ENCODE measurements around the gene BLZF1. TPM values are rescaled to one million over a fixed set of nuclear protein-coding genes. Genes with fewer than 3 reads are reported as not detected.
A peak's percentile ranks its signal among the peaks of the same experiment; 100 is the strongest.

Gene BLZF1
- total RNA-seq (10 to 100 TPM; 13.5 to 17.4 TPM), polyA plus RNA-seq (14.0 TPM)

DNA sequence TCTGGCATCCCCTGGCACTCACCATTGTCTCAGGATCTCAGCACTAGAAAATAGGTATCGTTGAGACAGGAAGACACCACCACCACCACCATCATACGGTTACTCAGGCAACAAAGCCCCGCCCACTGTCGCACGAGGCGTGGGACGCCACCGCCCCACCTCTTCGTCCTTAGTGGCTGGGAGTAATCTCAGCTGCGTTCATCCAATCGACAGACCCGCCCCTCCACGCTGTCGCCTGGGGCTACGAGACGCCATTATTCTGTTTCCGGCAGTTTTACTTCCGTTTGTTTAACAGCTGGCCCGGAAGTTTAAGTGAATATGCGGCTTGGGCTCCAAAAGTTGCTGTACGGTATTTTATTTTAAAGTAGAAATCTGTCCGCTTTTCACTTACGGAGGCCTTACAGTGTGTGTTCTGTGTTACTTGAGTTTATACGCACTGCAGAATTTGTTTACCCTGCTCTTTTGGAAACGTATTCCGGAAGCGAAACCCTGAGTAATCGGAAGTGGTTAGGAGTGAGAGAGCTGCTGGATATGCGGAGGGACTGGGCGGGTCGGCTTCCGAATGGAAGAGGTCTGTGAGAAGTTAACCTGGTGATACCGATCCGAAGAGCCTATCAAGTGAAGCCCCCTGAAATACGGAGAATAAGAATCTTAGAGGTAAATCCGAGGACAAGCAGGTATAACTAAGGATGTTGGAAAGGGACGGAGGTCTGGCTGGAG is at the start of gene BLZF1, which contains the start of gene NME7:
Gene BLZF1 (plus strand): TSS at position 510 of the 720 bp plus-strand sequence. CDS start 1,328 bp downstream, outside the sequence.
Gene NME7 (minus strand): TSS at position 112 of the 720 bp plus-strand sequence. CDS start 87 bp downstream, at position 25.
- Mint-ChIP-seq H3K27me3 (no peaks in the 10 kb centered on the region), H3K4me3 (peak within 1 kb of the TSS in 1 of 7 donors; percentile 47), H3K36me3 (peaks cover 10 to 28% (median 13%) of the 10 kb centered on the region in 3 donors), H3K4me1 (peaks cover 39 to 52% (median 40%) of the 10 kb centered on the region in 3 donors), H3K27ac (peak within 1 kb of the TSS in 2 of 8 donors; percentile 25 to 77), H3K9me3 (peaks cover 0 to 3% (median 0%) of the 10 kb centered on the region in 5 donors)
- H3K4me1 ChIP-seq (ENCODE audit: insufficient read depth, low read length): peaks cover 22% of the 10 kb centered on the region
- ChIA-PET CTCF (interaction anchor here (0.9 to 3.0 kb wide), 4 partner anchors 19 to 1132 kb away, joined by 3 to 14 read pairs (median 4); no protein-coding TSS in a partner anchor), POLR2A (interaction anchor here (0.6 to 1.1 kb wide), 4 partner anchors 60 to 1432 kb away, joined by 3 to 5 read pairs (median 3); partner anchors contain the start of gene METTL18)
- DNase-seq: peak; percentile 96 to 99 (median 98)
- peak within 1 kb of the TSS; percentile 92 for H3K27ac ChIP-seq (ENCODE audit: low read depth, low read length)
- H3K4me3 ChIP-seq (ENCODE audit: low read length): peak within 1 kb of the TSS; percentile 93
- H3K9me3 ChIP-seq (ENCODE audit: low read length): no peaks in the 10 kb centered on the region
- H3K27me3 ChIP-seq (ENCODE audit: insufficient read depth, low read length, poor library complexity, severe bottlenecking): no peaks in the 10 kb centered on the region
- H3K36me3 ChIP-seq (ENCODE audit: insufficient read depth, low read length): peaks cover 3% of the 10 kb centered on the region

GRCh38 chr1:169318536-169319244 is 49.3 kb upstream of the BLZF1 start:
- H3K4me3 Mint-ChIP-seq: no peak overlapping the region
- no peaks in the 10 kb centered on the region for H3K9me3 Mint-ChIP-seq
- H3K36me3 ChIP-seq (ENCODE audit: insufficient read depth, low read length): no peaks in the 10 kb centered on the region
- H3K4me3 ChIP-seq (ENCODE audit: low read length): no peak overlapping the region
- CTCF ChIA-PET: no interaction called here
- no peak for DNase-seq
- no peaks in the 10 kb centered on the region for H3K4me1 Mint-ChIP-seq
- H3K9me3 ChIP-seq (ENCODE audit: low read length): no peaks in the 10 kb centered on the region
- H3K27me3 Mint-ChIP-seq: no peaks in the 10 kb centered on the region
- POLR2A ChIA-PET: no interaction called here
- H3K36me3 Mint-ChIP-seq: peaks cover 7 to 12% (median 10%) of the 10 kb centered on the region in 3 donors
- no peaks in the 10 kb centered on the region for H3K27me3 ChIP-seq (ENCODE audit: insufficient read depth, low read length, poor library complexity, severe bottlenecking)
- H3K27ac Mint-ChIP-seq: no peak overlapping the region
- no peaks in the 10 kb centered on the region for H3K4me1 ChIP-seq (ENCODE audit: insufficient read depth, low read length)
- H3K27ac ChIP-seq (ENCODE audit: low read depth, low read length): no peak overlapping the region

DNA sequence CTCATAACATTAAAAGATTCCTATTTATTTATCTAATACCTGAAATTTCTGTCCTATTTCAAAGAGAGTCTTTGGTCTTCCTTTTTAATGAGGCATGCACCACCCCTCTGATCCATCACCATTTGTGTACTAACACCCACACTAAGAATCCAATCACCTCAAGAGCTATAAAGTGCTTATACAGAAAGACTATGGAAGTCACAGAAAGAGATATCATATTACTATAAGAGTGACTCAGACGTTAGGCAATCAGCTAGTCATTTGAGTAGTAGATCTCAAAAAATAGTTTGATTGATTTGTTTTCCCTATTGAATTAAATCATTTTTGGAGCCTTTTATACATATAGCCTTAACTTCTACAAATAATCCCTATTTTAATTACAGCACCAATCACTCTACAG is 46.5 kb upstream of the BLZF1 start:
- Histone ChIP-seq H3K4me1 (ENCODE audit: insufficient read depth, low read length) (peaks cover under 1% of the 10 kb centered on the region), H3K27me3 (ENCODE audit: insufficient read depth, low read length, poor library complexity, severe bottlenecking) (no peaks in the 10 kb centered on the region), H3K4me3 (ENCODE audit: low read length) (no peak overlapping the region), H3K27ac (ENCODE audit: low read depth, low read length) (no peak overlapping the region), H3K9me3 (ENCODE audit: low read length) (no peaks in the 10 kb centered on the region), H3K36me3 (ENCODE audit: insufficient read depth, low read length) (no peaks in the 10 kb centered on the region)
- no peak for DNase-seq
- Mint-ChIP-seq H3K9me3 (no peaks in the 10 kb centered on the region), H3K36me3 (peaks cover 7 to 13% (median 12%) of the 10 kb centered on the region in 3 donors), H3K27ac (no peak overlapping the region), H3K27me3 (no peaks in the 10 kb centered on the region), H3K4me3 (no peak overlapping the region), H3K4me1 (peaks cover 0 to 1% (median 1%) of the 10 kb centered on the region in 3 donors)
- ChIA-PET CTCF (no interaction called here), POLR2A (no interaction called here)

GRCh38 chr1:169322138-169322537 is 45.9 kb upstream of the BLZF1 start:
- H3K27ac Mint-ChIP-seq: no peak overlapping the region
- H3K36me3 ChIP-seq (ENCODE audit: insufficient read depth, low read length): no peaks in the 10 kb centered on the region
- H3K27me3 Mint-ChIP-seq: no peaks in the 10 kb centered on the region
- H3K4me1 Mint-ChIP-seq: peaks cover 1 to 7% (median 4%) of the 10 kb centered on the region in 3 donors
- no peaks in the 10 kb centered on the region for H3K27me3 ChIP-seq (ENCODE audit: insufficient read depth, low read length, poor library complexity, severe bottlenecking)
- peaks cover 6% of the 10 kb centered on the region for H3K4me1 ChIP-seq (ENCODE audit: insufficient read depth, low read length)
- no peaks in the 10 kb centered on the region for H3K9me3 ChIP-seq (ENCODE audit: low read length)
- no peak overlapping the region for H3K27ac ChIP-seq (ENCODE audit: low read depth, low read length)
- peaks cover 7 to 13% (median 12%) of the 10 kb centered on the region in 3 donors for H3K36me3 Mint-ChIP-seq
- H3K4me3 Mint-ChIP-seq: no peak overlapping the region
- no peaks in the 10 kb centered on the region for H3K9me3 Mint-ChIP-seq
- ChIA-PET CTCF (no interaction called here), POLR2A (no interaction called here)
- no peak for DNase-seq
- no peak overlapping the region for H3K4me3 ChIP-seq (ENCODE audit: low read length)

DNA sequence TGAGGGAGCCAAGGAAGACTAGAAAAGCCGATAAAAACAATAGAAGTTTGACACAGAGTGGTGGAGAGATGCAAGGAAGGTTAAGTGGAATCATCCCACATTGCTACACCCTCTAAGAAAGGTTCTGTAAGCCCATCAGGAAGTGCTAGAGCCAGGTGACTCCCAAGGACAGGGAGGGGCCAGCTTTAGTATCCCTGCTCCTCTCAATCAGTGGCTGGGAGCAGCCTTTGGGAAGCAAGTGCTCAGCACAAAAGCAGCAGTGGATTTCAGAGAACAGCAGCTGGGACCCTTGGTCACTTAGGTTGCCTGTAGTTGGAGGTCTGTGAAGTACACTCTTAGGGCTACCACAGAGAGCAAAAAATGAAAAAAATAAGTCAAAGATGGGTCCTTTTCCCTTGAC is 42.9 kb upstream of the BLZF1 start:
- Mint-ChIP-seq H3K4me1 (peaks cover 4 to 19% (median 13%) of the 10 kb centered on the region in 3 donors), H3K27ac (no peak overlapping the region), H3K9me3 (peaks cover 11 to 15% (median 12%) of the 10 kb centered on the region in 5 donors), H3K4me3 (no peak overlapping the region), H3K27me3 (no peaks in the 10 kb centered on the region), H3K36me3 (peaks cover 9 to 23% (median 15%) of the 10 kb centered on the region in 3 donors)
- Histone ChIP-seq H3K27me3 (ENCODE audit: insufficient read depth, low read length, poor library complexity, severe bottlenecking) (no peaks in the 10 kb centered on the region), H3K4me3 (ENCODE audit: low read length) (no peak overlapping the region), H3K9me3 (ENCODE audit: low read length) (no peaks in the 10 kb centered on the region), H3K27ac (ENCODE audit: low read depth, low read length) (no peak overlapping the region), H3K36me3 (ENCODE audit: insufficient read depth, low read length) (no peaks in the 10 kb centered on the region), H3K4me1 (ENCODE audit: insufficient read depth, low read length) (peaks cover 6% of the 10 kb centered on the region)
- no peak for DNase-seq
- ChIA-PET CTCF (no interaction called here), POLR2A (no interaction called here)

GRCh38 chr1:169326261-169326955 is 41.6 kb upstream of the BLZF1 start:
- ChIA-PET CTCF (no interaction called here), POLR2A (no interaction called here)
- peaks cover 12 to 25% (median 18%) of the 10 kb centered on the region in 5 donors for H3K9me3 Mint-ChIP-seq
- peaks cover 5 to 19% (median 14%) of the 10 kb centered on the region in 3 donors for H3K4me1 Mint-ChIP-seq
- Histone ChIP-seq H3K27me3 (ENCODE audit: insufficient read depth, low read length, poor library complexity, severe bottlenecking) (no peaks in the 10 kb centered on the region), H3K9me3 (ENCODE audit: low read length) (no peaks in the 10 kb centered on the region), H3K36me3 (ENCODE audit: insufficient read depth, low read length) (no peaks in the 10 kb centered on the region), H3K27ac (ENCODE audit: low read depth, low read length) (no peak overlapping the region), H3K4me1 (ENCODE audit: insufficient read depth, low read length) (peaks cover 6% of the 10 kb centered on the region), H3K4me3 (ENCODE audit: low read length) (no peak overlapping the region)
- peaks cover 10 to 35% (median 17%) of the 10 kb centered on the region in 3 donors for H3K36me3 Mint-ChIP-seq
- H3K27ac Mint-ChIP-seq: no peak overlapping the region
- no peak overlapping the region for H3K4me3 Mint-ChIP-seq
- H3K27me3 Mint-ChIP-seq: no peaks in the 10 kb centered on the region
- no peak for DNase-seq

GRCh38 chr1:169326956-169327268 is 41.1 kb upstream of the BLZF1 start:
- CTCF ChIA-PET: no interaction called here
- Histone ChIP-seq H3K27ac (ENCODE audit: low read depth, low read length) (no peak overlapping the region), H3K9me3 (ENCODE audit: low read length) (no peaks in the 10 kb centered on the region), H3K36me3 (ENCODE audit: insufficient read depth, low read length) (no peaks in the 10 kb centered on the region), H3K4me1 (ENCODE audit: insufficient read depth, low read length) (peaks cover 6% of the 10 kb centered on the region), H3K27me3 (ENCODE audit: insufficient read depth, low read length, poor library complexity, severe bottlenecking) (no peaks in the 10 kb centered on the region), H3K4me3 (ENCODE audit: low read length) (no peak overlapping the region)
- H3K27ac Mint-ChIP-seq: no peak overlapping the region
- no peak for DNase-seq
- peaks cover 10 to 39% (median 16%) of the 10 kb centered on the region in 3 donors for H3K36me3 Mint-ChIP-seq
- H3K27me3 Mint-ChIP-seq: no peaks in the 10 kb centered on the region
- H3K4me3 Mint-ChIP-seq: no peak overlapping the region
- H3K9me3 Mint-ChIP-seq: peaks cover 12 to 27% (median 18%) of the 10 kb centered on the region in 5 donors
- peaks cover 5 to 19% (median 14%) of the 10 kb centered on the region in 3 donors for H3K4me1 Mint-ChIP-seq
- POLR2A ChIA-PET: no interaction called here

All from CD8-positive, alpha-beta memory T cell (primary cell).